ENCODE data around the gene FBXO34. TPM values are rescaled to one million over a fixed set of nuclear protein-coding genes. Genes with fewer than 3 reads are reported as not detected.

The FBXO34 gene
- total and polyA plus RNA-seq, 9 of the 15 experiments (the other 6 are each of a cell fraction or from before 2014, with no cell fraction given): 6.3 to 24.9 (median 16.2) TPM

DNA sequence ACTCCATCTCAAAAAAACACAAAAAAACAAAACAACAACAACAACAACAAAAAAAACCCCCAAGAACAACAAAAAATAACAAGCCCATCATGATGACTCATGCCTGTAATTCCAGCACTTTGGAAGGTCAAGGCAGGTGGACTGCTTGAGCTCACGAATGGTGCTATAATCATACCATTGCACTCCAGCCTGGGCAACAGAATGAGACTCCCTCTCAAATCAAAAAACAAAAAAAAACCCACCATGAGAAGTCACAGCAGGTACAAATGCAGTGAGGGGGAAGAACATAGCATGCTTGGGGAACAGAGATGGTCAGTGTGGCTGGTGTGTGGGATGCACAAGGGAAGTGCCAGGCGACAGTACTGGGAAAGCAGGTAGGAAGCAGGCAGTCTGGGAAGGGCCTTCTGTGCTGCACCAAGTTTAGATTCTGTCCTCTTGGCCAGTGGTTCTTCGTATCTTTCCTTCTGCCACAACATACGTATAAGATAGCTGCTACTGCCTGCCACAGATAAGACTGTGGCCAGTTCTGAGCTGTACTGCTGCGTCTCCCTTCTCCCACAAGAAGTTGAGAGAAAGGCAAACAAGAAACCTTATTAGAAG lies 112.4 kb downstream of the FBXO34 start (continued):
- no peak for TF ChIP-seq ZNF277 (CRISPR knock-in tag; IDR thresholded peaks at IDR 0.05; ENCODE audit: borderline replicate concordance)
- peak; percentile 92 for TF ChIP-seq NCOR1 (IDR thresholded peaks at IDR 0.05)
- TF ChIP-seq EP300 (IDR thresholded peaks at IDR 0.05; ENCODE audit: low read length): peak; percentile 90
- TF ChIP-seq MTA3 (IDR thresholded peaks at IDR 0.05; ENCODE audit: borderline replicate concordance): peak; percentile 68; the same call in 1 of the 2 replicates
- TF ChIP-seq SETDB1 (IDR thresholded peaks at IDR 0.05; ENCODE audit: low read length): no peak
- TF ChIP-seq WHSC1 (IDR thresholded peaks at IDR 0.05; ENCODE audit: low read length): no peak
- no peak for TF ChIP-seq YY1 (IDR thresholded peaks at IDR 0.05; ENCODE audit: borderline replicate concordance in 1 of 3, control insufficient read depth in 1 of 3, extremely low read depth in 1 of 3, insufficient read depth in 3 of 3, insufficient read length in 1 of 3, insufficient replicate concordance in 2 of 3, low read depth in 1 of 3, low read length in 2 of 3)
- TF ChIP-seq NRF1 (conservative IDR thresholded peaks at IDR 0.05 in 1 of 2, IDR thresholded peaks at IDR 0.05 in 1 of 2): no peak
- peak; percentile 60; the same call in 1 of the 2 replicates for TF ChIP-seq FOXJ2 (tag; IDR thresholded peaks at IDR 0.05)
- no peak for TF ChIP-seq TFAM (CRISPR knock-in tag; conservative IDR thresholded peaks at IDR 0.05)
- TF ChIP-seq TAF9B (IDR thresholded peaks at IDR 0.05; ENCODE audit: partially characterized antibody): no peak
- peak; percentile 36; the same call in 1 of the 2 replicates for TF ChIP-seq ZBTB2 (IDR thresholded peaks at IDR 0.05)
- no peak for TF ChIP-seq RFX7 (CRISPR knock-in tag; IDR thresholded peaks at IDR 0.05)
- TF ChIP-seq, protein P1, sequence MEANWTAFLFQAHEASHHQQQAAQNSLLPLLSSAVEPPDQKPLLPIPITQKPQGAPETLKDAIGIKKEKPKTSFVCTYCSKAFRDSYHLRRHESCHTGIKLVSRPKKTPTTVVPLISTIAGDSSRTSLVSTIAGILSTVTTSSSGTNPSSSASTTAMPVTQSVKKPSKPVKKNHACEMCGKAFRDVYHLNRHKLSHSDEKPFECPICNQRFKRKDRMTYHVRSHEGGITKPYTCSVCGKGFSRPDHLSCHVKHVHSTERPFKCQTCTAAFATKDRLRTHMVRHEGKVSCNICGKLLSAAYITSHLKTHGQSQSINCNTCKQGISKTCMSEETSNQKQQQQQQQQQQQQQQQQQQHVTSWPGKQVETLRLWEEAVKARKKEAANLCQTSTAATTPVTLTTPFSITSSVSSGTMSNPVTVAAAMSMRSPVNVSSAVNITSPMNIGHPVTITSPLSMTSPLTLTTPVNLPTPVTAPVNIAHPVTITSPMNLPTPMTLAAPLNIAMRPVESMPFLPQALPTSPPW (CRISPR knock-in tag; IDR thresholded peaks at IDR 0.05): peak; percentile 48; the same call in 1 of the 2 replicates
- no peak for TF ChIP-seq PRPF4 (IDR thresholded peaks at IDR 0.05; ENCODE audit: insufficient read depth, low read depth, low read length, poor library complexity, severe bottlenecking)
- TF ChIP-seq ZEB2 (IDR thresholded peaks at IDR 0.05): peak; percentile 49; the same call in 1 of the 2 replicates
- no peak for TF ChIP-seq PURB (CRISPR knock-in tag; IDR thresholded peaks at IDR 0.05; ENCODE audit: low read depth)
- TF ChIP-seq MAZ (CRISPR knock-in tag; conservative IDR thresholded peaks at IDR 0.05 in 1 of 2, IDR thresholded peaks at IDR 0.05 in 1 of 2): peak in 1 of 2 experiments; percentile 49; a peak in 1 of 4 replicates
- TF ChIP-seq RBM14 (IDR thresholded peaks at IDR 0.05; ENCODE audit: borderline replicate concordance, insufficient read depth, low read depth, low read length): no peak
- TF ChIP-seq ELF2 (CRISPR knock-in tag; IDR thresholded peaks at IDR 0.05): no peak
